Bronchial smooth muscle cell (primary cell): Measurements from ENCODE around the gene NXPE4. TPM values are rescaled to one million over a fixed set of nuclear protein-coding genes. Genes with fewer than 3 reads are reported as not detected.

Experiments
- total RNA-seq: library from RNA; depleted of rRNA; stranded (reverse); fragments of >200 nt; gene quantifications from 2 replicates; pipeline ENCODE4 v1.2.1, GENCODE V29; 2014

The NXPE4 gene
- not detected in 2 replicates for total RNA-seq

DNA sequence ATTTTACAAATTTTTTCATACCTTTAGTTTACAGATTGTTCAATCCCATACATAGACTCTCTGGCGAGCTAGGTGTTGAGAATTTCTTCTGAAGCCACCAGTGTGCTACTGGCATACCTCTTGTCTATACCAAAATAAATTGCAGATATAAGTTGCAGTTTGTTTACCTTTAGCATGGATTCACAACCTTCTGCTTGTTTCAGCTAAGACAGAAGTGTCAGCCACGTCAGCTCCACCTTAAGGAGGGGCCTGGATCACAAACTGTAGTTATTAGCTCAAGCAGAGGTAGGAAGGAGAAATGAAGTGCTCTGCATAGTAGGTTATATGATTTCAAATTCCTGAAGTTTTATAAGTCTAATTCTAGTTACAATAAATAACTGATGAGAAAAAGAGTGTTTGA, at the start of gene NXPE4:
TSS of gene NXPE4 (minus strand) at position 216 of the 400 bp plus-strand sequence. CDS start 1,027 bp downstream, outside the sequence.

DNA sequence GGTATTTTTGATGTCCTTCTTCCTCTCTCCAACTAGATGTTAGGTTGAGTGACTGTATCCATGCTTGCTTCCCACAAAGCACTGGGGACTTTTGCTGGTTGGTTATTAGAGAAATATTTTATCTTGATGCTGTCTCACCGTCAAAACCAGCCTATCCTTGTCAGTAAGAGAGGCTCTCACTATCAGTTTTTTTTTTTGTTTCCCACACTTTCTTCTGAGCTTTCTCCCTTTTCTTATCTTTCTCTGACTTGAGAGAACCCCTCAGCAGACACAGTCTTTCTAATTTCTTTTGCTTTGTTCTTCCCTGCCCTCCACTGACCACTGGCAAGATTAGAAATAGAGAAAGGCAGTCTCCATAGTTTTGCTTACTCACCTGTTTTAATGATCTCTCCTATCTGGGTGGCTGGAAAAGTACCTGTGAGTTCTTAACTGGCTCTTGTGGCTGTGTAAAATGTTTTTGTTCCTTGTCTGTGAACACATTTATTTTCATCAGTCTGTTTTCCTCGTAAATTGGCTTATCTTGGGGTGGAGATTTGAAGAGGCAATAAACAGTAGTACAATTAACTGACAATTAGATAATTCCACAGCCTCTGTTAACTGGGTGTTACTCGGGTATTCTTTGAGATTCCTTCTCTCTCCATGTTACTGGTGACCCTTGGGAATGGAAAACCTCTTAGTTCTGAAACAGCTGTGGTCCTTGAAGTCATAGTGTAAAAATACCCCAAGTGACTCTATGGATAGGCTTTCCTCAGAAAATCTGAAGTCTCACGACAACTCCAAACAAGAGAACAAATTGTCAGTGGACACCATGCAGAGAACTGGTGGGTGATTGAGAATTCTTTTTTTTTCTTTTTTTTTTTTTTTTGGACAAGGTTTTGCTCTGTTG, 35.9 kb downstream of the NXPE4 start, which contains the start of gene NXPE1:
TSS of gene NXPE1 (minus strand) at position 457 of the 886 bp plus-strand sequence. CDS start 8,680 bp downstream, outside the sequence.

Other genes with a start within 250 kb of the NXPE4 start
- 5.2 and 6.1 TPM in 2 replicates for gene C11orf71, start 195.3 kb downstream of the NXPE4 start, total RNA-seq
- 38.3 and 63.5 TPM in 2 replicates for gene RBM7, start 195.1 kb downstream of the NXPE4 start, total RNA-seq
- 220 and 262 TPM in 2 replicates for gene REXO2, start 156.3 kb downstream of the NXPE4 start, total RNA-seq
- gene NXPE1, start 35.9 kb downstream of the NXPE4 start, total RNA-seq: not detected in 2 replicates
- gene NXPE2, start 82.7 kb upstream of the NXPE4 start, total RNA-seq: 0.09 TPM in 1 of 2 replicates, not detected in the other